Fibroblast of the aortic adventitia (primary cell): ENCODE data around the gene FRAT1. TPM values are rescaled to one million over a fixed set of nuclear protein-coding genes. Genes with fewer than 3 reads are reported as not detected.
"Not testable (repeated sequence)": the region's sequence is repeated elsewhere in the genome, so short reads cannot be mapped to it uniquely, and the experiment has no call there.

Source experiments
- DNase-seq: peaks from one replicate; pipeline ENCODE4 v3.0.0-alpha.2; 2010; ENCODE audit warnings: low read depth
- H3K4me3 ChIP-seq: 2 replicates; pipeline ENCODE4 v1.5.1; 2011; ENCODE audit warnings: low read depth, mild to moderate bottlenecking, control low read depth, low read length, moderate library complexity
- CTCF ChIP-seq: IDR thresholded peaks from 2 replicates; pipeline ENCODE4 v1.5.1; 2011; ENCODE audit warnings: mild to moderate bottlenecking, low read length, control low read depth, inconsistent platforms; ENCODE audit not compliant: insufficient read depth
- total RNA-seq: library from RNA; depleted of rRNA; stranded (reverse); fragments of >200 nt; gene quantifications from 2 replicates; pipeline ENCODE4 v1.2.3, GENCODE V29; 2012; ENCODE audit warnings: low replicate concordance

FRAT1 gene
- total RNA-seq, 1 donor = 1.5 TPM

DNA sequence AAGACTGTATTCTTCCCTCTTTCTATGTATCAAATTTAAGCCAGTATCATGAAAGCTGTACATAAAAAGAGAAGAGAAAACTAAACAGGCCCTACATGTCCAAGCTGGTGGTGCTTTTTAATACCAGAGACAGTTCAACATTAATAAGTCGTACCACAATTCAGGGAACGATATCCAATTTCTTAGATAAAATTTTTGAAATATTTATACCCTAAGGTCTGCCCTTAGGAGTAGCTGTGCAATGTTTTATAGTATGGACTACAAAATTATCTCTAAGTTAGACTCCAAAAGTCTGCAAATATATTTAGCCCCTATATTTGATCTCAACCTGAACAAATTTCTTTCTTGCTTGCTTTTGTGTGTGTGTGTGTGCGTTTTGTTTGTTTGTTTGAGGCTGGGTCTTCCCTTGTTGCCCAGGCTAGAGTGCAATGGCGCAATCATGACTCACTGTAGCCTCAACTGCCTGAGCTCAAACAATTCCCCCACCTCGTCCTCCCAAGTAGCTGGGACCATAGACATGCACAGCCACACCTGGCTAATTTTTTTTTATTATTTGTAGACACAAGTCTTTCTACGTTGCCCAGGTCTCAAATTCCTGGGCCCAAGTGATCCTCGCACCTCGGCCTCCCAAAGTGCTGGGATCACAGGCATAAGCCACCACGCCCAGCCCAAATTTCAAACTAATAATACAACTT lies 39.8 kb upstream of the FRAT1 start:
- peak; percentile 28 for DNase-seq
- TF ChIP-seq CTCF = no peak
- no peak overlapping the region for H3K4me3 ChIP-seq

GRCh38 chr10:97280783-97281182 lies 38.3 kb upstream of the FRAT1 start:
- no peak overlapping the region for H3K4me3 ChIP-seq
- no peak for DNase-seq
- TF ChIP-seq CTCF = no peak

DNA sequence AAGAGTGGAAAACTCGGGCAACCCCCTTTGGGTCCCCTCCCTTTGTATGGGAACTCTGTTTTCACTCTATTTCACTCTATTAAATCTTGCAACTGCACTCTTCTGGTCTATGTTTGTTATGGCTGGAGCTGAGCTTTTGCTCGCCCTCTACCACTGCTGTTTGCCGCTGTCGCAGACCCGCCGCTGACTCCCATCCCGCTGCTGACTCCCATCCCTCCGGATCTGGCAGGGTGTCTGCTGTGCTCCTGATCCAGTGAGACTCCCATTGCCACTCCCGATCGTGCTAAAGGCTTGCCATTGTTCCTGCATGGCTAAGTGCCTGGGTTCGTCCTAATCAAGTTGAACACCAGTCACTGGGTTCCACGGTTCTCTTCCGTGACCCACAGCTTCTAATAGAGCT lies 29.0 kb upstream of the FRAT1 start:
- not testable (repeated sequence) for DNase-seq, H3K4me3 ChIP-seq

DNA sequence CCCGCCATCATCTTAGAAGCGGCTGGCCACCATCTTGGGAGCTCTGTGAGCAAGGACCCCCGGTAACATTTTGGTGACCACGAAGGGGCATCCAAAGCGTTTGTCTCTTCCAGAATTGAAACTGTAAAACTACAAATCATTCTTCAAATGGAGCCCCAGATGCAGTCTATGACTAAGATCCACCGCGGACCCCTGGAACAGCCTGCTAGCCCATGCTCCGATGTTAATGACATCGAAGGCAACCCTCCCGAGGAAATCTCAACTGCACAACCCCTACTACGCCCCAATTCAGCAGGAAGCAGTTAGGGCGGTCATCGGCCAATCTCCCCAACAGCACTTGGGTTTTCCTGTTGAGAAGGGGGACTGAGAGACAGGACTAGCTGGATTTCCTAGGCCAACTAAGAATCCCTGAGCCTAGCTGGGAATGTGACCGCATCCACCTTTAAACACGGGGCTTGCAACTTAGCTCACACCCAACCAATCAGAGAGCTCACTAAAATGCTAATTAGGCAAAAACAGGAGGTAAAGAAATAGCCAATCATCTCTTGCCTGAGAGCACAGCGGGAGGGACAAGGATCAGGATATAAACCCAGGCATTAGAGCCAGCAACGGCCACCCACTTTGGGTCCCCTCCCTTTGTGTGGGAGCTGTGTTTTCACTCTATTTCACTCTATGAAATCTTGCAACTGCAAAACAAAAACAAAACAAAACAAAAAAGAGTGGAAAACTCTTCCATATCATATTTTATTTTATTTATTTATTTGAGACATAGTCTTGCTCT lies 28.3 kb upstream of the FRAT1 start:
- DNase-seq, H3K4me3 ChIP-seq: not testable (repeated sequence)

GRCh38 chr10:97291357-97292096 lies 27.5 kb upstream of the FRAT1 start:
- H3K4me3 ChIP-seq = peak overlapping the region; percentile 89
- no peak for TF ChIP-seq CTCF
- DNase-seq = no peak

- TF ChIP-seq CTCF = peak; percentile 28
- peak; percentile 98 for DNase-seq
- H3K4me3 ChIP-seq = peak within 1 kb of the TSS; percentile 89
These were observed 26.8 kb upstream of the FRAT1 start, which contains the start of gene ARHGAP19 for GRCh38 chr10:97292097-97292861. Gene ARHGAP19, minus strand, starts transcription at chr10:97292637. Its CDS starts 10 bp downstream, at chr10:97292627.

- no peak for TF ChIP-seq CTCF
These were observed 26.2 kb upstream of the FRAT1 start for GRCh38 chr10:97292862-97293198.

More at GRCh38 chr10:97292862-97293198, 26.2 kb upstream of the FRAT1 start:
- DNase-seq = no peak
- H3K4me3 ChIP-seq = no peak overlapping the region
